Smooth muscle cell of the brain vasculature (primary cell): ENCODE results near the gene BANP.
A peak's percentile ranks its signal among the peaks of the same experiment; 100 is the strongest.
"Not testable (repeated sequence)": the region's sequence is repeated elsewhere in the genome, so short reads cannot be mapped to it uniquely, and the experiment has no call there.

ENCODE experiments used
- DNase-seq: peaks from one replicate; pipeline ENCODE4 v3.0.0-alpha.2; 2012; ENCODE audit warnings: low read depth, low spot score

BANP gene

DNA sequence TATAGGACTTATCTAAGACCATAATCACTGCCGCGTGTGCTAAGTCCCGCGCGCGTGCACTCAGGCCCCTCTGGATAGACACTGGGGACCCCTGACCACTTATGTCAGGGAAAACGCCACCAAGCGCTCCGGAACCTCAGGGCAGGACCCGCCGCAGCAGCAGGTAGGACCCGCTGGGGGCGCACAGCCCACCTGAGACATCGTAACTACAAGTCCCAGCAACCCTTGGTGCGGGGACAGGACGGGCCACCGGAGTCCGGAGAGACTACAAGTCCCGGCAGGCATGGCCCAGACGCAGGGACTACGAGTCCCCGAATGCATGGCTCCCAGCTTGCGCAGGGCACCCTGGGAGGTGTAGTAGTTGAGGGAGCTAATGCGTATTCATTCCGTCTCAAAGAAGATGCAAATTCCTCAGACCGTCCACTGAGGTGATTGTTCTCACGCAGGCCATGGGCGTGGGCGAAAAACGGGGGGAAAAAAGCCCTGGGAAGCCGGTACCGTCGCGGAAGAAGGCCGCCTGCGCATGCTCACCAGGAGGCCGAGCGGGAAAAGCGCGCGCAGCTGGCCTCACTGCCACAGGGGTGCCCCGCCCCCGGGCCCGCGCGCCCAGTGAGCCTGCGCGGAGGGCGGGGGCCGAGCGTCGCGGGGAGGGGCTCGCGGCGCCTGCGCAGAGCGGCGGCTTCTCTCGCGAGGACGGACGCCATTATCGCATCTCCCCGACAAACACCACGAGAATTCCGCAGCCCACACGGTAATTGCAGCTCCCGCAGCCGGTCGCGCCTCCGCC is at the start of gene BANP:
Gene BANP, plus strand, starts transcription at position 670 of the 787 bp plus-strand sequence. CDS start 23,682 bp downstream, outside the sequence.
- peak; percentile 96 for DNase-seq

DNA sequence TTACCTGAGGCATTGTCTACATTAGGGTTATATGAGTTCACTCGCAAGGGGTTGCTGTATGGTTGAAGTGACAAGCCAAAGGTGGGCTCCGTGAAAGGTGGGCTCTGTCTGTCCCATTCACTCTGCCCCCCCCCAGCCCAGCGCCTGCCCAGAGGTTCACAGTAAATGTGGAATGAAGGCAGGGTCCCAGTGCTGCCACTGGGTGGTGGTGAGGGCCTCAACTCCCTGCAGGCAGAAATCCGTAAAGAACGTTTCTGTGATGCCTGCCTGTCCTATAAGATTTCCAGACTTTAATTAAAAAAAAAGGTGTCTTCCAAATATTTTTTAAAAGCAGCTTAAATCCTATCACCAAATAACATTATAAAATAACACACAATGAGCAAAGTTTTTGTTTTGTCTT is 46.3 kb upstream of the BANP start:
- not testable (repeated sequence) for DNase-seq

DNA sequence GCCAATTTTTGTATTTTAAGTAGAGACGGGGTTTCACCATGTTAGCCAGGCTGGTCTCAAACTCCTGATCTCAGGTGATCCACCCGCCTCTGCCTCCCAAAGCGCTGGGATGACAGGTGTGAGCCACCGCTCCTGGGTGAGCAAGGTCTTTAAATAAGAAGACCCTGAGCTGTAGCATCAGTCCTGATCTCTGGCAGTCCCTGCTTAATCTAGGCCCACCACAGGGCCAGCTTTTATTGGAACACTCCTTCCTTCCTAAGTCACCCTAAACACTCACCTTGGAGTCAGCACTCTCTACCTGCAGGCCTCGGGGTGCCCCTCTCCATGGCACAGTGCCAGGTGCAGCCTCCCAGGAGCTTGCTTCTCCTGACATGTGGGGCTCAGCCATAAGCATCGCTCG is 45.7 kb upstream of the BANP start:
- DNase-seq: not testable (repeated sequence)

- not testable (repeated sequence) for DNase-seq
Observed at GRCh38 chr16:87908101-87908500, 43.1 kb upstream of the BANP start.

- DNase-seq: not testable (repeated sequence)
Observed at GRCh38 chr16:87909203-87909935, 41.9 kb upstream of the BANP start.

DNA sequence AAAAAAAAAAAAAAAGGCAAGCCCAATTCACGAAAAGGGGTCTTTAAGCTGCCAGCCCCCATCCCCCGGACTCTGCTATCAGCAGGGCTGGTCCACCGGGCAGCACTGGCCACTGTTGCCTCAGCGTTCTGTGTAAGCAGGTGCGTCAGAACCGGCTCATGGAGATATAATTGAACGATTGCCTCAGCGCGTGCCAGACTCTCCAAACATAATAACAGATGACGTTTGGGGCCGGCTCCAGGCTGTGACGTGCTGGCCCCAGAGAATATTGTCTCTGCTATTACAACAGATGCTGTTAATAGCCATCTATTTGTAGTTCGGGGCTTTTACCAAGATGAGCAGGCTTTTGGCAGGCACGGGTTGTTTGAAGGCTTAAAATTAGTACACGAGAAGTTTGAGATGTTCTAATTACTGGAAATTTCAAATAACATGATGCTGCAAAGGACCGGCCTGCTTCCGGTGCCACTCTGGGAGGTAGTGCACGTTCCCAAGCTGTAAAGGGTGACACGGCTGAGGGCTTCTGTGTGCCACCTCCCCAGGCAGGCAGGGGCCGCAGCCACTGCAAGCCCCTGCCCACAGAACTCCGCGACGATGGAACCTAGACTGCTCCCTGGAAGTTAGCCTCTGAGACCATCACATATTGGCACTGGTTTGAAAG is 40.0 kb upstream of the BANP start:
- DNase-seq: not testable (repeated sequence)

- DNase-seq: not testable (repeated sequence)
Observed at GRCh38 chr16:87912691-87913090, 38.5 kb upstream of the BANP start.

DNA sequence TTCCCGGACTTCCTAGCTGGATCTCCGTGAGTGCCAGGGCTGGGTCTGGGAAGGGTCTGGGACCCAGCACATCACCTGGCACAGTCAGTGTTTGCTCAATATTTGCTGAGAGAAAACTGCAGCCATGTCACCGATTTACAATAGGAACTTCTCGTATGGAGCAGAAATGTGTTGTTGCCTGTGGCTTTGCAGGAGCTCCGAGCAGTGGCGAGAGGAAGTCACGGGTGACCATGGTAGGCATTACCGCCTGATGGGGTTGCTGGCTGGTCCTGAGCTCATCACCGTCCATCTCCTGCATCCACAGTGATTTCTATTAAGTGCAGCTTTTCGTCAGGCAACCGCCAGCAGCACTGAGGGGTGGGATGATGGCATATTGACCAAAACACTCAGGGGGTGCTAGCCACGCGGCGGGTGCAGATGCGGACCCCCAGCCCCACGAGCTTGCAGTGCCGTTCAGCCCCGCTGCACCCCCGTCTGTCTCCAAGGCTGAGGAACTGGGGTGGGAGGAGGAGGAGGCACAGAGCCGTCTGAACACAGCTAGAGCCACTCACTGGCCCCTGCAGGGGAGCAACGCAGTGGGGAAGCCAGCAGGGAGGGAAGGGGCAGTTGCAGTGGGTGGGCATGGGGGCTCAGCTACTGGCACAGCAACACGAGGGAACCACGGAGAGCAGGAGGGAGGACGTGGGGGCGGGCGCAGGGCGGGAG is 37.1 kb upstream of the BANP start:
- DNase-seq: not testable (repeated sequence)

- no peak for DNase-seq
Observed at GRCh38 chr16:87914812-87915211, 36.4 kb upstream of the BANP start.

DNA sequence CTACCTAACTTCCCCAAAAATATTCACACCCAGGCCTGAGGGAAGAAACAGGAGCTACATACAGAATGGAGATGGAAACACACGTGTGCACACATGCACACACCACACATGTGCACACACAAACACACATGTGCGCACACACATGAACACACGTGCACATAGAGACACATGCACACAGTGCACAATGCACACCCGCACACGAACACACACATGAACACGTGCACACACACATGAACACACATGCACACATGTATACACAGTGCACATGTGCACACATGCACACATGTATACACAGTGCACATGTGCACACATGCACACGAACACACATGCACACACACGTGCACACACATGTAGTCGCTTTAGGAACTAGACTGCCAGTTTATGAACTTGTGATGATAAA is 33.7 kb upstream of the BANP start:
- no peak for DNase-seq

GRCh38 chr16:87918338-87918737 is 32.9 kb upstream of the BANP start:
- DNase-seq: no peak

DNA sequence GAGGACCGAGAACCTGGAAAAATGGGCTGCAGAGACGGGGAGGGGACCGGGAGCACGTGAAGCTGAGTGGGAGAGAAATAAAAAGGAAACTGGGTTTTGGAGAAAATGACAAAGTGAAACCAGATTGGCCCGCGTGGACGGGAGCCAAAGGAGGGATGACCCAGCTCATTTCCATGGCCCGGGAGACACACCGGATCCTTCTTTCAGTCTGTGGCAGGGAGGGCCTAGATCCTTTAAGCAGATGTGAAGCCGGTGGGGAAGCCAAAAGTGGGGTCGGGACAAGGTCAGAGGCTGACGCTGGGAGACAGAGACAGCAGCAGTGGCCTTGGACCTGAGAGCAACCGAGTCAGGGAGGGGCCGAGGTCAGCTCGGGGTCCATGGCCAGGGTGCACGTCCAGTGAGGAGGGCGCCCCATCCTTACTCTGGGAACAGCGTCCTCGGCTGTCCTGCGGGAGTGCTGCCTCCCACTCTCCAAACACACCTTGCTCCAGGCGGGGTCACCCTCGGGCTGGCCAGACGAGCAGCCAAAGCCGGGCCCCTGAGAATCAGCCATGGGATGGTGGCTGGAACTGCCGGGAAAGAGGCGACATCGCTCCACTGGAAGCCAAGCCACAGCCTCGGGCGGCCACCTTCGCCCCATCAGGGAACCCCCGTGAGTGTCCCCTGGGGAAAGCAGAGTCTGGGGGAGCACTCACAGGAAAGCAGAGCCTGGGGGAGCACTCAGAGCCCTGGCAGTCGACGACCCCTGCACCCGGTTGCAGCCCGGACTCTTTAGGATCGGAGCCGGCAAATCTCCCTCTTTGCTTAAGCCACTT is 32.2 kb upstream of the BANP start:
- no peak for DNase-seq

GRCh38 chr16:87919681-87919994 is 31.6 kb upstream of the BANP start:
- no peak for DNase-seq

DNA sequence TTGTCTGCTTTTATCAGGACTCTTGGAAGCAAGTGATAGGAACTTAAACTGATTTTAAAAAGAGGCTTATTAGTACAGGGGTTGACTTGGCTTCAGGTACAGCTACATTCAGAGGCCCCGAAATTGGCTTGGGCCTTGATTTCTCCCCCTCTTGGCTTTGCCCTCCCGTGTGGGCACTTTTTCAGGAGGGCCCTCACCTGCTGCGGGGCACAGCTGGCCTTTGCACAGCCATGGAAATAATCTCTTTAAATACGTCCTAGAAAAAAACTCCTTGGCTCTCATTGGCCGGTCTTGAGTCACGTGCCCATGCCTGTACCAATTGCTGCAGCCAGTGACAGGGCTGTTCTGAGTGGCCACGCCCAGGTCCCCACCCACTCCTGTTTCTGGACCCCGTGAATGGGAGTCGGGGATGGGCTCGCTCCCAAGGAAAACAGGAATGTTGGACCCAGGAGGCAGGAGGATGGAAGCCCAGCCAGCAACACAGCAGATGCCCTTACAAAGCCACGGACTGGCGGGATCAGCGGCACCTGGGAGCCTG is 29.9 kb upstream of the BANP start:
- DNase-seq: no peak

DNA sequence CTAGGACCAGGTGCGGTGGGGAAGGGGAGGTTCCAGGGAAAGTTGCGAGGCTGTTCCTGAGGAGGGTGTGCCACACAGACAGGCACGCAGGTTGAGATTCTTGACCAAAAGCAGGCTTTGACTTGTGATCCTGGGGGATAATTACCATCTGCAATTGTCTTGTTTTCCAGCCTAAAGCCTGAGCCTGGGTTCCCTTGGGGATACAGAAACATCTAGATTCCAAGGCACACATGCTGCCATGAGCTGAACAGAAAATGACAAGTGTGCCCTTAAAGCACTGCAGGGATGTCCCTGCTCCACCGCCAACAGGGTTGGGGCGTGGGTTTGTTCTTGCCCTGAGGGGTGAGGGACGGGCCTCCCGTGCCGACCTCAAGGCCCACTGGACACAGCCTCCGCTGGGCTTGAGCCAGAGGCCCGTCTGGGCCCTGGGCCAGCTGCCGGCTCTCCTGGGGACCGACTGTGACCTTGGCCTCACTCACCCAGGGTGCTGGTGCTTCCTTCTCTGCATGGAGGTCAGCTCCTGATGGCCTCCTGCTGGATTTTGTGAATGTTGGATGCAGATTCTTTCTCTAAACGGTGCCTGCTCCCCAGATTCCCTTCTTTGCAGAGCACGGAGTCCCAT is 28.9 kb upstream of the BANP start:
- DNase-seq: no peak

- no peak for DNase-seq
Observed at GRCh38 chr16:87924041-87924810, 27.0 kb upstream of the BANP start.

DNA sequence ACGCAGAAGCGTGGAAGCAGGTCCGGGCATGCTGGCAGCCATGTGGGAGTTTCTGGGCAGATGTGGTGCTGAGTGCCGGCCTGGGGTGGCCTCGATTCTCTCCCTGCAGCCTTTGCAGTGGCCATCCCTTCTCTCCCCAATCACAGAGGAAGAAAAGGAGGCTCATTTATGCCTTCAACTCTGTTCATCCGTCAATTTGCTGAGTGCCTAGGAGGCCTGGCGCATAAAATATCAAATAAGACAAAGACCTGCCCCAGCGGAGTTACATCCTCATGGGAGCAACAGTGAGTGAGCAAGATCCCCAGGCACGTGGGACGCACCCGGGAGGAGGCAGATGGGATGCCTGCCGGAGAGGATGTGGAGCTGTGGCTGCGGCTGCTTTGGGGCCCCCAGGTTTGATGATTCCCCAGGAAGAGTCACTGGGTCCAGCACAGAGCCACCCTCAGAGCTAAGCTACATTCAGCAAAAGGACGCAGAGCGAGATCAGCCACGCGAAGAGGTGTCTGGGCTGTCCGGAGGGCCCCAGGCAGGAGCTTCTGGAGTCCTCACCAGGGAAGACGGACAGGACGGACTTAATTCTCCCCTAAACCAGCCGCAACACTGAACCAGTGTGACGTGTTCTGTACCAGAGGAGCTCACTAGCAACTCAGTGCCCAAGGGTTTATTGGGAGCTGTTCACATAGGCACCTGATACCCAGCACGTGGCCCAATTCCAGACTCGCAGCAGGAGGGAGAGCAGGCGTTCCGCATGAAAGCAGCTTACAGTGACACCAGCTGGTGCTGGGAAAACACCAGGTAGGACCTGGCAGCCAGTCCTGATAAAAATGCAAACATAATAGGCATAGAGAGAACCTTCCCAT is 26.2 kb upstream of the BANP start:
- no peak for DNase-seq
